SW480 (cell line): Measurements from ENCODE around the gene ANTXR1.

Source experiments
- DNase-seq: peaks from one replicate; pipeline ENCODE4 v3.0.0-alpha.2; 2016; ENCODE audit warnings: low spot score

ANTXR1 gene

GRCh38 chr2:69134306-69134945 lies 121.4 kb downstream of the ANTXR1 start:
- DNase-seq: no peak

DNA sequence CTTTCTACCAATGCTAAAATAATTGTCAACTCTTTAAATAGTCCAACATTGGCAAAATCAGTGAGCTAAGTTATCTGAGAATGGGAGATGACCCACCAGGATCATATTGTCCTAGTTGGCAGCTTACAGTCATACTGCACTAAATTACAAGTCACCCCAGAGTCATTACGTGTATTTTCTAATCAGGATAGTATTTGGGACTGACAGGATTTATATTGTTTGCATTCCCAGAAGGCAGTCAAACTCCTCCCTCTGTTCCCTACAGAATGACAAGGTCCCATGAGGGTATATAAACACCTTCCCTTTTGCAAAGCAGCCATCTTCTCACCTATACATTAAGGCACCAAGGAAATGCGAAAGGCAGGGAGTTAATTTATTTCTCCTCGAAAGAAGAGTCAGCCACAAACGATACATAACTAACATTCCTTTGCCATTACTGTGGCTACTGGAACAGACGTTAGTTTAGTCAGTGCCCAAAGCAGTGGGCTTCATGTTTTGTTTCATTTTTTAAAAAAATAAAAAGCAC lies 125.3 kb downstream of the ANTXR1 start:
- DNase-seq: peak; percentile 44

- peak; percentile 10 for DNase-seq
Observed at GRCh38 chr2:69138793-69139459, 125.9 kb downstream of the ANTXR1 start.

DNA sequence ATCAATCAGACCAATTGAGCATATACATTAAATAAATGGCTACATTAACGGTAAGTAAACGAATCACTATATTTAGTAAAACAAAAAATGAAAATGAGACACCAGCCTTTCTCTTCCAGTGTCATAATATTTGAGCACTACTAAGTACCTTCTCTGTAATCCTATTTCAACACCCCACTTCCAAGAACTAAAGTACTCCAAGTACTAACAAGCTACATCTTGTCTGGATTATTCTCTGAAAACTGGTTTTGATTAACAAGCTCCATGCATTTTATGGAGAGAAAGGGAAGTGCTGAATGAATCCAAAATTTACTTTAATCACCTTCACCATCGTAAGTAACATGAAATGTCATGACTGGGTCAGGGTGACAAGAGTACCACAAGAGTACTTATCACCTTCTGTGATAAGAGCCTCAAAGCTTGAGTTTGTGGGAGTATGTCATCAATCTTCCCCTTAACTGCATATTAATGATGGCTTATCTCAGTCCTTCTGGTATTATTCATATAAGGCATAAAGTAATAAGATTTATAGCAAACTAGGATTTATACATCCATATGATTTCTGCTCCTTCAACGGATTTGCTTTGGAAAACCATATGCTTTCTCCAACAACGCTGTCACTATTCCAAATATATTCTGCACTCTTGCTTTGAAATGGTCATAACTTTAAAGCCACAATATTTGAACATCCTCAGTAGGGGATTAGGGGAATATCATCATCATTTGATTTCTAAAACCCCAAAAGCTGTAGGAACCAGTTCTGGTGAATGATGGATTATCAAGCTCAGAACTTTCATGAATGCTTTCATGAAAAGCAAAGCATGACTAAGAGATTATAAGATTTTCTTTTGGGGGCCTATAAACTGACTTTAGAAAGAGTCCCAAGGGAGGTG lies 127.0 kb downstream of the ANTXR1 start:
- DNase-seq: no peak

DNA sequence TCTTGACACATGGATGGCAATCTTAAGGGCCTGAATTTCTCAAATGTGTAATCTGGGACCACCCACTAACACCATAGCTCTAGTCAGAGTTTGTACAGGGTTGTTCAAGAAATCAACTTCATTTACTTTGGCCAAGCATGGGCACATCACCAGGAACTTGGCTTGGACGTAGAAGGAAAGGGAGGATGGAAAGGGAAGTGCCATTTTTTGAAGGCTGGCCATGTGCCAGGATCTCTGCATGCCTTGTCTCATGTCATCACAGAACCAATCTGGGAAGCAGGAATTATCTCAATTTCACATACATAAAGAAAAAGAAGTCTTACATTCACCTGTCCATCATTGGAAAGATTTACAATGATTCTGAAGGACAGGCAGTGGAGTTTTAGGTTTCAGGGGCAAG lies 128.1 kb downstream of the ANTXR1 start:
- DNase-seq: no peak

GRCh38 chr2:69143748-69144360 lies 130.9 kb downstream of the ANTXR1 start:
- no peak for DNase-seq

DNA sequence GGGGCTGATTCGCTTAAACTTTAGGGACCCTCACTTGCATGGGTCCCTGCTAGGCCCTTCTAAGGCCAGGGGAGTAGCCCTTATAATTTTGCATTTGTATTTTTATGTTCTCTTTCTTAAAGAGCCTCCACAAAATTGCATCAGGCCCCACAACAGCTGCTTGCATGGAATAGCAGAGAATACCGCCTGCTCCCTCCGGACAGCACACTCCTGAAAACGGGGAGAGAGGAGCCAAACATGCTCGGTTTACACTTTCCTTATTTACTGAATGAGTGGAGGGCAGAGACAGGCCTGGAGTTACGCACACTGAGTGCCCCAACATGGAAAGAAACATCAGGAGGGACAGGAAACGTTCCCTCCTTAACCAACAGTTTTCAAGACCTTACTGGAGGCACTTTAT lies 132.2 kb downstream of the ANTXR1 start:
- no peak for DNase-seq

GRCh38 chr2:69147841-69148533 lies 135.0 kb downstream of the ANTXR1 start:
- no peak for DNase-seq

- DNase-seq: no peak
Observed at GRCh38 chr2:69149631-69150215, 136.7 kb downstream of the ANTXR1 start.

GRCh38 chr2:69151931-69152330 lies 139.0 kb downstream of the ANTXR1 start:
- no peak for DNase-seq

- DNase-seq: no peak
Observed at GRCh38 chr2:69152847-69153583, 140.0 kb downstream of the ANTXR1 start.

GRCh38 chr2:69154106-69154505 lies 141.1 kb downstream of the ANTXR1 start:
- DNase-seq: no peak

DNA sequence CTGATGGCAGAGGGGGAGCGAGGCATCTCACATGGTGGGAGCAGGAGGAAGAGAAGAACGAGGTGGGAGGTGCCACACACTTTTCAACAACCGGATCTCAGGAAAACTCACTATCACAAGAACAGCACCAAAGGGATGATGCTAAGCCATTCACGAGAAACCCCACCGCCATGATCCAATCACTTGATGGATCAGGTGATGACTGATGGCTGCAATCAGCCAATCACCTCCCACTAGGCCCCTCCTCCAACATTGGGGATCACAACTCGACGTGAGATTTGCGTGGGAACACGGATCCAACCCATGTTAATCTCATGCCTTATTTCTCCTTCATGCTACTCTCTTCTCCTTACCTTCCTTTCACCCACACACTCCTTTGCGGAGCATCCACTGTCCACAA lies 143.6 kb downstream of the ANTXR1 start:
- DNase-seq: no peak

DNA sequence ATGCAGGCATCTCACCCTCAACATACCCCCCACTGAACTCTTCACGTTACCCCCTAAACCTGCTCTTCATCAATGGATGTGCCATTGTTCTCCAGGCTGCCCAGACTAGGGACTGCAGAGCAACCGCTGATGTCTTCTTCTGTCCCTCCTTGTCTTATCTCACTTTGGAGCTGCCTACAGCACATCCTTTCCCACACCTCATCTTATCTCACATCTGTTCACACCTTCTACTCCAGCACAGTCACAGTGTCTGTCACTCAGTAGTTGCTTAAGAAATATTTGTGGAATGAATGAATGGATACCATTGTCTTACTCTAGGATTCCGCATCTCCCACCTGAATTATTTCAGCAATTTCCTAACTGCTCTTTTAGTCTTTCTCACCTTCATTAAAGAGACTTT lies 144.5 kb downstream of the ANTXR1 start:
- no peak for DNase-seq

GRCh38 chr2:69159986-69160385 lies 147.0 kb downstream of the ANTXR1 start:
- DNase-seq: peak; percentile 55

DNA sequence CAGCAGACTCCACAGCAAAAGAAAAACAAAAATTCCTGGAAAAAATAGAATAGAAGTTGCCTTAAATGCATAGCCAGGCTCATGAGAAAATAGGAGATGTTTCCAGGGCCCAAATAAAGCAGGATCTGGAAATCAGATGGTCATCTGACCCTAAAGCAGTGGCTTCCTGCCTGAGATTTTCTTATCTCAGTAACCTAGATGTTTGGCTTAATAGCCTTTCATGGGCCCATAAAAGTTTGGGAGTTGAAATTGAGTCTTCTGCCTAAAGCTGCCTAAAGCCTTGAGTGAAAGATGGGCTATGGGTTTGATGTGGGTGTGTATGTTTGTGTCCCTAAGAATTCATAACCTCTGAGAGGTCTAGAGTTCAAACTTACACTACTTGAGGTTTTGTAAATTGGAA lies 149.1 kb downstream of the ANTXR1 start:
- DNase-seq: no peak

GRCh38 chr2:69163109-69163508 lies 150.1 kb downstream of the ANTXR1 start:
- no peak for DNase-seq

- DNase-seq: no peak
Observed at GRCh38 chr2:69163556-69163955, 150.6 kb downstream of the ANTXR1 start.

DNA sequence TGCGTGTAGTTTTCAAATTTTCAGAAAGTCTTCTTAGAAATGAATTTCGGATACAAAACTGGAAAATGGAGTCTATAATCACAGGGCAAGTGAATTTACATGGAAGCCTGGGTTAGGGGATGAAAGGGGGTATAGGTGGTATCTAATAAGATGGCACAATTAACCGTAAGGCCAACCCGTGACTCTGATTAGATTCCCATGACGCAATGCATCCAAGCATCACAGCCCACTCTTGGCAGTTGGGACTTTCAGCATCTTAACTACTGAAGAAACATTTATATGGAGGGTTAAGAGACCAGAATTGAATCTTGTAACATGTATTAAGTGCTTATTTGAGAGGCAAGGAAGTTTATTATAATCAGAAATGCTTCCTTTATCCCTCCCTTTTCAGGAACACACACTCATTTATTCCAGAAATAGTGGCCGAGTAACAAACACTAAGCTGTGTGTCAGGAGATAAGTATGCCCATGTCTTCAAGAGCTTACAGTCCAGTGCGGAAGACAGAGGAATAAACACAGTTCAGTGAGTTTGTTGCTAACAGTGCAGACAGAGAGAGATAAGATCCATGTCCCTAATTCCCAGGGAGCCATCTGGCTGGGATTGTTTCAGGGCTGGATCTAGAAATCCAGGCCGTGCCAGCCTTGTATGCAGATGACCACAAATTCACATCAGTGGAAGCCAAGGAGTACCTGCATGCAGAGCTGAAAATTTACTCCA lies 151.2 kb downstream of the ANTXR1 start:
- no peak for DNase-seq
